Endothelial cell of umbilical vein (primary cell): ENCODE data around the gene RPGR. TPM values are rescaled to one million over a fixed set of nuclear protein-coding genes. Genes with fewer than 3 reads are reported as not detected.

Source experiments
- BruUV-seq: library from RNA; stranded (reverse); fragments of 400-500 nt; replicated peaks from 2 replicates; lab custom pipeline; 2021; lab: Mats Ljungman, UMichigan
- CTCF ChIA-PET: fragments of 300-600, 350-600 bp; sonication (Branson Sonifier 250); formaldehyde crosslinking; loops from one replicate; lab custom pipeline; 2021; ENCODE audit warnings: antibody characterized with exemption, inconsistent platforms; lab: Charles Lee
- POLR2A ChIA-PET: fragments of 300-600, 350-600 bp; sonication (Branson Sonifier 250); formaldehyde crosslinking; loops from one replicate; lab custom pipeline; 2021; ENCODE audit warnings: antibody characterized with exemption, inconsistent platforms; lab: Charles Lee
- DNase-seq: peaks from one replicate; pipeline ENCODE4 v3.0.0-alpha.2; 2011; ENCODE audit warnings: low read depth, low spot score
- FAIRE-seq: peaks from 2 replicates; lab custom pipeline; 2011; peaks lifted over from hg19 to GRCh38; lab: Jason Lieb, UNC
- H2AFZ ChIP-seq: 2 replicates; pipeline ENCODE4 v1.6.0; 2012; ENCODE audit warnings: low read depth, low read length, control low read depth, inconsistent platforms
- H3K27ac ChIP-seq: 2 replicates; pipeline ENCODE4 v1.5.1; 2011; ENCODE audit warnings: low read depth, mild to moderate bottlenecking, control low read depth, low read length, moderate library complexity; ENCODE audit not compliant: insufficient read depth
- H3K27me3 ChIP-seq, 2 experiments: 2 replicates each; pipeline versions ENCODE4 v1.6.0 to v1.6.1; 2011; ENCODE audit warnings: low read length in 2 of 2, mixed read lengths in 1 of 2; ENCODE audit not compliant: control insufficient read depth in 2 of 2, insufficient read depth in 2 of 2
- H3K36me3 ChIP-seq, 2 experiments: 2 replicates in 1 of 2; 3 replicates in 1 of 2; pipeline ENCODE4 v1.5.1; 2011; ENCODE audit warnings: low read length in 2 of 2, mild to moderate bottlenecking in 1 of 2, moderate library complexity in 1 of 2; ENCODE audit not compliant: control insufficient read depth in 2 of 2, insufficient read depth in 2 of 2; ENCODE audit errors: extremely low read depth in 1 of 2
- H3K4me1 ChIP-seq: 3 replicates; pipeline ENCODE4 v1.5.1; 2011; ENCODE audit warnings: mild to moderate bottlenecking, low read length; ENCODE audit not compliant: control insufficient read depth, insufficient read depth; ENCODE audit errors: extremely low read depth
- H3K4me2 ChIP-seq: 2 replicates; pipeline ENCODE4 v1.6.1; 2011; ENCODE audit warnings: low read length, control low read depth, mixed read lengths; ENCODE audit not compliant: insufficient read depth
- H3K4me3 ChIP-seq, 3 experiments: fragments of 200-600 bp in 1 of 3; sonication (generic), shearing (Covaris generic) in 1 of 3; replicated peaks in 1 of 3; 2 replicates each; pipeline ENCODE4 v1.5.1; 2011 to 2016; ENCODE audit warnings: control low read depth in 3 of 3, low read length in 3 of 3, mild to moderate bottlenecking in 2 of 3, inconsistent platforms in 1 of 3, low read depth in 1 of 3, moderate library complexity in 1 of 3; ENCODE audit not compliant: insufficient read depth in 1 of 3
- H3K79me2 ChIP-seq: 2 replicates; pipeline ENCODE4 v1.6.0; 2012; ENCODE audit warnings: low read length, inconsistent platforms; ENCODE audit not compliant: control insufficient read depth, insufficient read depth
- H3K9ac ChIP-seq: replicated peaks from 2 replicates; pipeline ENCODE3; 2011; ENCODE audit warnings: low read length, control low read depth; ENCODE audit not compliant: insufficient read depth; ENCODE audit errors: extremely low read depth
- H3K9me1 ChIP-seq: replicated peaks from 3 replicates; pipeline ENCODE4 v1.6.0; 2011; ENCODE audit warnings: mild to moderate bottlenecking, low read length; ENCODE audit not compliant: control insufficient read depth, insufficient read depth; ENCODE audit errors: extremely low read depth
- H3K9me3 ChIP-seq: replicated peaks from 2 replicates; pipeline ENCODE4 v1.5.1; 2012; ENCODE audit warnings: low read length, inconsistent platforms; ENCODE audit not compliant: control insufficient read depth, insufficient read depth
- H4K20me1 ChIP-seq: replicated peaks from 2 replicates; pipeline ENCODE3; 2011; ENCODE audit warnings: mild to moderate bottlenecking, low read length; ENCODE audit not compliant: control insufficient read depth, insufficient read depth; ENCODE audit errors: extremely low read depth
- EZH2 ChIP-seq: IDR thresholded peaks from 2 replicates; pipeline ENCODE4 v1.6.1; 2012; ENCODE audit warnings: borderline replicate concordance, low read depth, mild to moderate bottlenecking, moderate library complexity, low read length, inconsistent platforms; ENCODE audit not compliant: severe bottlenecking
- FOS ChIP-seq: IDR thresholded peaks from 2 replicates; pipeline ENCODE4 v1.6.1; 2011; ENCODE audit warnings: mild to moderate bottlenecking, low read length, moderate library complexity, borderline replicate concordance; ENCODE audit not compliant: insufficient read depth
- GATA2 ChIP-seq: IDR thresholded peaks from 2 replicates; pipeline ENCODE4 v1.7.0; 2011; ENCODE audit warnings: low read depth, mild to moderate bottlenecking, moderate library complexity, mixed read lengths, low read length; ENCODE audit not compliant: insufficient read length, insufficient read depth
- JUN ChIP-seq: IDR thresholded peaks from 2 replicates; pipeline ENCODE4 v1.6.1; 2011; ENCODE audit warnings: borderline replicate concordance, low read depth; ENCODE audit not compliant: insufficient read length, insufficient read depth
- MYC ChIP-seq: IDR thresholded peaks from one replicate; pipeline ENCODE4 v1.6.1; 2011; ENCODE audit warnings: mild to moderate bottlenecking, low read depth, low read length
- POLR2A ChIP-seq: IDR thresholded peaks from 2 replicates; pipeline ENCODE4 v1.6.1; 2012; ENCODE audit warnings: low read depth, mild to moderate bottlenecking, control low read depth, low read length
- POLR2AphosphoS5 ChIP-seq: IDR thresholded peaks from 2 replicates; pipeline ENCODE4 v1.6.1; 2012; ENCODE audit warnings: low read depth, mild to moderate bottlenecking, control low read depth, low read length, moderate library complexity; ENCODE audit not compliant: insufficient read depth
- dilution Hi-C: fragments of 300-500 bp; cut with MboI; formaldehyde crosslinking; loops from one replicate; pipeline ENCODE4 v1.15.0; 2019; ENCODE audit warnings: low sequenced_read_pairs; ENCODE audit not compliant: extremely low pct_ligation_motif_present
- intact Hi-C: fragments of 100-400 bp; cut with micrococcal nuclease; formaldehyde crosslinking; loops from one replicate; pipeline ENCODE4 v1.10.0; 2022
- polyA plus RNA-seq, 4 experiments: library from polyadenylated mRNA; depleted of rRNA in 3 of 4; stranded (reverse) in 3 of 4; unstranded in 1 of 4; fragments of >200 nt; gene quantifications; 2 replicates each; pipeline versions ENCODE4 v1.2.1 to v1.2.3, GENCODE V29; 2011 to 2012; ENCODE audit warnings: missing spikeins in 1 of 4
- total RNA-seq: library from RNA; stranded (reverse); gene quantifications from 2 replicates; pipeline ENCODE4 v1.2.3, GENCODE V29; 2021
- TF ChIP-seq, protein P1 (sequence below), 2 donors: IDR thresholded peaks; 1 replicate in 1 of 2; 2 replicates in 1 of 2; pipeline ENCODE4 v1.5.1; 2011; ENCODE audit warnings: low read length in 2 of 2, mild to moderate bottlenecking in 2 of 2, moderate library complexity in 2 of 2, control low read depth in 1 of 2, inconsistent platforms in 1 of 2, low read depth in 1 of 2; ENCODE audit not compliant: insufficient read depth in 1 of 2; ENCODE audit errors: extremely low read depth in 1 of 2
- TF ChIP-seq, protein P2 (sequence below): IDR thresholded peaks from 2 replicates; pipeline ENCODE4 v1.6.1; 2011; ENCODE audit not compliant: insufficient read depth, insufficient read length

The RPGR gene
- total and polyA plus RNA-seq, 2 donors (not counting 3 experiments of a cell fraction or from before 2014, with no cell fraction given): 2.7 to 24.0 TPM

DNA sequence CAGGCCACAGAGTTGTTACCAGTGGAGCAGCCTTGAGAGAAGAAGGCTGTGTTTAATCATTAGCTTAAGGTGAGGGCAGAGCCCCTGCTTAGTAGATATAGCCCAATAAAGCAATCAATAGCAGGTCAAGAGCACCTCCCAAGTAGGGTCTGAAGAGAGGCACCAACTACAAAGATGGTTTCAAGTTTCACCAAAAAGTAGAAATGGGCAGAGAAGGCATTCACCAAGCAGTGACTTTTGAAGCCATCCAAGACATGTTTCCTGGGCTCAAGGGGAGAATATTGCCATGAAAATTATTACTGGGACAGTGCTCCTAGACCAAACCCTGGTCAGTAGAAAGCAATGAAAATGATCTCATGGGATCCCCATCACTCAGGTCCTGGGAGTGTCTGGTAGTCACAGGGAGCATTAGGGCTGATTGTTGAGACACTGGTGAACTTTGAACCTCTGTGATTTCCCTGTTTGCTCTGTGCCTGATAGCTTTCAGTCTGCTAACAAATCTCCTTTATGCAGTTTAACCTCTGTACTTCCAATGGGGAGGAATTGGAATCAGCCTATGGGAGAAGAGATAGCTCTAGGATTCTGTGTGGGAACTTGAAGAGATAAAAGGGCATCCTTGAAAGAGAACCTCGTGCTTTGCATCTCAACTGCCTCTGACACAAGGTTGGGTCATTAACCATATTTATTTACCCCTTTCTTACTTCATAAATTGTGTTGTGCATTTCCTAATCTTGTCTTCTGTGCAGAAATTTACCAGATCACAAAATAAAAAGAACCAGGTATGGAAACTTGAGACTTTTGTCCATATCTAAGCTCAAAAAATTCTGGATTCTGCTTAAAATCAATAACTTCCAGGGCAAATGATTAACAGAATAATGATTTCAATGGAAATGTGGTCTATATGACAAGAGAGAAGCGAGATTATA lies 15.8 kb upstream of the RPGR start:
- BruUV-seq: no TSS peak
- Histone ChIP-seq H3K36me3 (no peaks in the 10 kb centered on the region), H3K27ac (no peak overlapping the region), H3K4me1 (peaks cover 9% of the 10 kb centered on the region), H4K20me1 (no peaks in the 10 kb centered on the region), H3K9ac (no peak overlapping the region), H3K79me2 (no peaks in the 10 kb centered on the region), H3K4me2 (no peak overlapping the region), H2AFZ (no peak overlapping the region), H3K9me3 (no peaks in the 10 kb centered on the region), H3K4me3 (no peak overlapping the region), H3K9me1 (no peaks in the 10 kb centered on the region), H3K27me3 (no peaks in the 10 kb centered on the region)
- intact Hi-C loops (no loop called here), dilution Hi-C loops (no loop called here)
- TF ChIP-seq POLR2A: no peak
- ChIA-PET CTCF (no interaction called here), POLR2A (no interaction called here)
- no peak for DNase-seq
- FAIRE-seq: no peak

DNA sequence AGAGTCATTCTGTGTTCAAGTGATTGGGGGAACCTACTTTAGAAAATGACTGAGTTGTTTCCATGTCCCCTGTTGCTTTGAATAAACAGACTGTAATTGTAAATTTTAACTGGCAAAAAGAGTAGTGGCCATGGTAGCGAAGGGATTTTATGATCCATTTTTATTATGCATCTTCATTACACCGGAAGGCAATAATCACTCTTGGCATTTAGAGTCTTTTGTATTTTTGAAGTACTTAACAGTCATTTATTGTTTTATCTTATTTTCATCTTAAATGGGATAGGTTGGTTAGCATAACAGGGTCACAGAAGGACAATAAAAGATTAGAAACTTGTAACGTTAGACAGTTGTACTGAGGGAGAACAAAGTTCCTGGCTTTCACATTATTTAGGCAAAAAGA lies 14.1 kb upstream of the RPGR start:
- no peak overlapping the region for H2AFZ ChIP-seq
- ChIA-PET CTCF (no interaction called here), POLR2A (no interaction called here)
- H3K4me3 ChIP-seq: no peak overlapping the region
- intact Hi-C loops (no loop called here), dilution Hi-C loops (no loop called here)
- H3K36me3 ChIP-seq: no peaks in the 10 kb centered on the region
- BruUV-seq: no TSS peak
- H3K27me3 ChIP-seq: no peaks in the 10 kb centered on the region
- H3K79me2 ChIP-seq: no peaks in the 10 kb centered on the region
- peaks cover 4% of the 10 kb centered on the region for H3K4me1 ChIP-seq
- H4K20me1 ChIP-seq: no peaks in the 10 kb centered on the region
- FAIRE-seq (no peak), DNase-seq (no peak)
- no peaks in the 10 kb centered on the region for H3K9me1 ChIP-seq
- H3K9ac ChIP-seq: no peak overlapping the region
- no peak overlapping the region for H3K4me2 ChIP-seq
- TF ChIP-seq, protein P1, sequence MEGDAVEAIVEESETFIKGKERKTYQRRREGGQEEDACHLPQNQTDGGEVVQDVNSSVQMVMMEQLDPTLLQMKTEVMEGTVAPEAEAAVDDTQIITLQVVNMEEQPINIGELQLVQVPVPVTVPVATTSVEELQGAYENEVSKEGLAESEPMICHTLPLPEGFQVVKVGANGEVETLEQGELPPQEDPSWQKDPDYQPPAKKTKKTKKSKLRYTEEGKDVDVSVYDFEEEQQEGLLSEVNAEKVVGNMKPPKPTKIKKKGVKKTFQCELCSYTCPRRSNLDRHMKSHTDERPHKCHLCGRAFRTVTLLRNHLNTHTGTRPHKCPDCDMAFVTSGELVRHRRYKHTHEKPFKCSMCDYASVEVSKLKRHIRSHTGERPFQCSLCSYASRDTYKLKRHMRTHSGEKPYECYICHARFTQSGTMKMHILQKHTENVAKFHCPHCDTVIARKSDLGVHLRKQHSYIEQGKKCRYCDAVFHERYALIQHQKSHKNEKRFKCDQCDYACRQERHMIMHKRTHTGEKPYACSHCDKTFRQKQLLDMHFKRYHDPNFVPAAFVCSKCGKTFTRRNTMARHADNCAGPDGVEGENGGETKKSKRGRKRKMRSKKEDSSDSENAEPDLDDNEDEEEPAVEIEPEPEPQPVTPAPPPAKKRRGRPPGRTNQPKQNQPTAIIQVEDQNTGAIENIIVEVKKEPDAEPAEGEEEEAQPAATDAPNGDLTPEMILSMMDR (IDR thresholded peaks at IDR 0.05; ENCODE audit: extremely low read depth in 1 of 2, insufficient read depth in 1 of 2, low read depth in 1 of 2, low read length in 2 of 2): no peak
- TF ChIP-seq MYC (no peak), GATA2 (no peak), FOS (no peak), EZH2 (no peak), POLR2AphosphoS5 (no peak), JUN (no peak), POLR2A (no peak)
- TF ChIP-seq, protein P2, sequence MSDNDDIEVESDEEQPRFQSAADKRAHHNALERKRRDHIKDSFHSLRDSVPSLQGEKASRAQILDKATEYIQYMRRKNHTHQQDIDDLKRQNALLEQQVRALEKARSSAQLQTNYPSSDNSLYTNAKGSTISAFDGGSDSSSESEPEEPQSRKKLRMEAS: no peak
- H3K9me3 ChIP-seq: no peaks in the 10 kb centered on the region
- H3K27ac ChIP-seq: no peak overlapping the region
